Renal cortical epithelial cell (primary cell): Measurements from ENCODE around the gene GPS1. TPM values are rescaled to one million over a fixed set of nuclear protein-coding genes. Genes with fewer than 3 reads are reported as not detected.
"Not testable (repeated sequence)": the region's sequence is repeated elsewhere in the genome, so short reads cannot be mapped to it uniquely, and the experiment has no call there.

ENCODE experiments used
- DNase-seq: peaks from one replicate; pipeline ENCODE4 v3.0.0-alpha.2; 2011; ENCODE audit warnings: low read depth
- total RNA-seq: library from RNA; depleted of rRNA; stranded (reverse); fragments of >200 nt; gene quantifications from 2 replicates; pipeline ENCODE4 v1.2.3, GENCODE V29; 2014

The GPS1 gene
- total RNA-seq, 1 donor from 2014 or later, result 119 TPM

GRCh38 chr17:82028966-82029365 is 22.7 kb upstream of the GPS1 start:
- no peak for DNase-seq

DNA sequence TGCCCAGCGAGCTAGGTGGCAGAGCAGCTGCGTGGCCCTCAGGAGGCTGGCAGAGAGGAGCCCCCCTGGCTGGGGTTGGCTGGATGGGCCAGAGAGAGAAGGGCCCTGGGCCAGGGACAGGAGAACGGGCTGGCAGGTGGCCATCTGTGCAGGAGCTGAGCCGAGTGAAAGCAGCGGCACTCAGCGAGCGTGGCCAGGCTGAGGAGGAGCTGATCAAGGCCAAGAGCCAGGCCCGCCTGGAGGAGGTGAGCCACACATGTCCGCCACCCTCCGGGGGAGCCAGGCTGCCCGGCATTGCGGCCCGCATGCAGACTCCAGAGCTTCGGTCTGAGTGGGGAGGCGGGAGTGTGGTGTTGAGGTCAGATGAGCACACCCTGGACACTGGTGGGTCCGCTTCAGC is 22.3 kb upstream of the GPS1 start:
- no peak for DNase-seq

DNA sequence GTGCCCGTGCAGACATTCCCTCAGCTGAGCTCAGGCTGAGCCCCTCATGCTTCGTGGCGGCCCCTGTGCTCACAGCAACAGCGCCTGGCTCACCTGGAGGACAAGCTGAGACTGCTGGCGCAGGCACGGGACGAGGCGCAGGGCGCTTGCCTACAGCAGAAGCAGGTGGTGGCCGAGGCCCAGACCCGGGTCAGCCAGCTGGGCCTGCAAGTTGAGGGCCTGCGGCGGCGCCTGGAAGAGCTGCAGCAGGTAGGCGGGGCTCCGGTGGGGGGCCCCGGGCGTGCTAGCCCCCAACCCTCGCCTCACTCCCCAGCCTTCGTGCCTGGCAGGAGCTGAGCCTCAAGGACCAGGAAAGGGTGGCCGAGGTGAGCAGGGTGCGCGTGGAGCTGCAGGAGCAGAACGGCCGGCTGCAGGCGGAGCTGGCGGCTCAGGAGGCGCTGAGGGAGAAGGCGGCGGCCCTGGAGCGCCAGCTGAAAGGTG is 21.7 kb upstream of the GPS1 start:
- DNase-seq, result no peak

GRCh38 chr17:82030470-82031302 is 21.0 kb upstream of the GPS1 start:
- DNase-seq, result peak; percentile 57

DNA sequence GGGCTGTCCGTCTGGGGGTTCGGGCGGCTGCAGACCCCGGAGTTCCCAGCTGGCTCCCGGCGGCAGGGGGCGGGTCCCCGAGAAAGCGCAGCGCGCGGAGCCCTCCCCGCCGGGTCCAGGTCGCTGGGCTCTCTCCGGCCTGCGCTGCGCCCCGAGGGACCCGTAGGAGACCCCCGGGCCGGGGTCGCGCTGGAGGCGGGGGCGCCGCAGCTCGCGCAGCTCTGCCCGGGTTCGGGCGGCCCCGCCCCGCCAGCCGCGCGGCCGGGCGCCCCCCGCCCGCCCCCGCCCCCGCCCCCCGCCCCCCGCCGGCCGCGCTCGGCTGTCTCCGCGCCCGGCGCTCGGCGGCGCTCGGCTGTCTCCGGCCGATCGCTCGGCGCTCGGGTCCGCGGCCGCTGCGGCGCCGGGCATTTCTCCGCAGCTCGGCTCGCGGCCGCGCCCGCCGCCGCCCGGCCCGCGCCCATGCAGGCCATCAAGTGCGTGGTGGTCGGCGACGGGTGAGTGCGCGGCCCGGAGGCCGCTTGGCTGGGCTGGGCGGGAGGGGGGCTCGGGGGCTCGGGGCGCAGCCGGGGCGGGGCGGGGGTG is 20.3 kb upstream of the GPS1 start, which contains the start of gene RAC3:
RAC3 (plus strand) TSS at position 376 of the 582 bp plus-strand sequence; CDS start at position 460, 84 bp downstream.
- no peak for DNase-seq

GRCh38 chr17:82031885-82032627 is 19.6 kb upstream of the GPS1 start:
- no peak for DNase-seq

DNA sequence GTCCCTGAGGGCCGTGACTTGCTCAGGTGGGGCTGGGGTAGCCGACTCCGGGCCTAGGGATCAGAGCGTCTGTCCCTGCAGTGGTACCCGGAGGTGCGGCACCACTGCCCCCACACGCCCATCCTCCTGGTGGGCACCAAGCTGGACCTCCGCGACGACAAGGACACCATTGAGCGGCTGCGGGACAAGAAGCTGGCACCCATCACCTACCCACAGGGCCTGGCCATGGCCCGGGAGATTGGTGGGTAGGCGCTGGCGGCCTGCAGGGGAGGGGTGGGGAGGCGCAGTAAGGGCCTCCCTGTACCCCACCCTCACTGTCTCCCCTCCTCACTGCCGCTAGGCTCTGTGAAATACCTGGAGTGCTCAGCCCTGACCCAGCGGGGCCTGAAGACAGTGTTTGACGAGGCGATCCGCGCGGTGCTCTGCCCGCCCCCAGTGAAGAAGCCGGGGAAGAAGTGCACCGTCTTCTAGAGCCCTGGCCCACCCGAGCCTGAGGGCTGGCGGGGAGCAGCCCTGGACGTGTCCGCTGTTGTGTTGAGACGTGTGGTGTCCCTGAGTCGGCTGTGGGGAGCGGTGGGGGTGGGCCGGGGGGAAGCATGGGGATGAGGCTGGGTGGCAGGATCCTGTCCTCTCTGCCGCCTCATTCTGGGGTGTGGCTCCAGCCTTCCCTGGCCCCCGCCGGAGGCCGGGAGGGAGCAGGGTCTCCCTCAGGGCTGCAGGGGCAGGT is 18.2 kb upstream of the GPS1 start:
- DNase-seq, result no peak

- no peak for DNase-seq
Observed at GRCh38 chr17:82034371-82035011, 17.2 kb upstream of the GPS1 start.

GRCh38 chr17:82035488-82035887 is 16.2 kb upstream of the GPS1 start:
- DNase-seq, result no peak

DNA sequence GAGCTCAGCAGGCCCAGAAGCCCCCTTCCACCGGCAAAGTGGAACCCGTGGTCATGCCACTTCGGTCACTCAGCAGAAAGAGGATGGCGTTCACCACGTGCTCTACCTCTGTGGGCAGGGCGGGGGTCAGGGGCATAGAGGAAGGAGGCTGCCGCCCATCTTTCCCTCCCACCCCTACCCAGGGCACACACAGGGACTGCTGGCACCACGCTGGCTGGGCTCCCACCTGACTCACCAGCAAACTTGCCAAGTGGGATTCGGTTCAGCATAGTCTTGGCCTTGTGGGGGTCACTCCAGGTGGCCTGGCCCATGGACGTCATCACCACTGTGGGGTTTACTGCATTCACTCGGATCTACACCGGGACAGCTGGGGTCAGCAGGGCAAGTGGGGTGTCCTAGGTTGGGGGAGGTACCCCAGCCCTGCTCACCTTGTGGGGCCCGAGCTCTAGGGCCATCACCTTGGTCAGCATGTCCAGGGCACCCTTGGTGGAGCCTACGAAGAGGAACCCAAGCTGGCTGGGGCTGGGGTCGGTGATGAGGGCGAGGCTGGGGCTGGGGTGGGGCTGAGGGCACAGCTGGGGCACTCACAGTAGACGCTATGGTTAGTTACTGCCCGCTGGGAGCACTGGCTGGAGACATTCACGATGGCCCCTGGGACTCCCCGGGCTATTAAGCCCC is 15.6 kb upstream of the GPS1 start:
- no peak for DNase-seq

- DNase-seq, result no peak
Observed at GRCh38 chr17:82036634-82037091, 15.0 kb upstream of the GPS1 start.

- peak; percentile 83 for DNase-seq
Observed at GRCh38 chr17:82037092-82037888, 14.4 kb upstream of the GPS1 start, which contains the start of gene DCXR. Gene DCXR, minus strand, starts transcription at chr17:82037697. Its CDS starts 15 bp downstream, at chr17:82037682.

DNA sequence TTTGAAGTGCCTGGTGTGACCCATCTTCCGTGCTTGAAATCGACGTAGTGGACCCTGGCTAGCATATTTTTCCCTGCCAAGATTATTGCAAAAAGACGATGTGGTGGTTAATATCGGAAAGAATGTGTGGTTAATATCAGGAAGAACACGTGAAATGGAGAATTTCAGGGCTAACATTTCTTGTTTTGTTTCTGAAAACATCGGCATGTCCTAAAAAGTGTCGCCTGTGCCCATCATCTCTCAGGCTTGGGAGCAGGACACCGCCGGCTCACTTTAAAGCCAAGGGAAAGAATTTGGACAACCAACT is 13.9 kb upstream of the GPS1 start:
- no peak for DNase-seq

DNA sequence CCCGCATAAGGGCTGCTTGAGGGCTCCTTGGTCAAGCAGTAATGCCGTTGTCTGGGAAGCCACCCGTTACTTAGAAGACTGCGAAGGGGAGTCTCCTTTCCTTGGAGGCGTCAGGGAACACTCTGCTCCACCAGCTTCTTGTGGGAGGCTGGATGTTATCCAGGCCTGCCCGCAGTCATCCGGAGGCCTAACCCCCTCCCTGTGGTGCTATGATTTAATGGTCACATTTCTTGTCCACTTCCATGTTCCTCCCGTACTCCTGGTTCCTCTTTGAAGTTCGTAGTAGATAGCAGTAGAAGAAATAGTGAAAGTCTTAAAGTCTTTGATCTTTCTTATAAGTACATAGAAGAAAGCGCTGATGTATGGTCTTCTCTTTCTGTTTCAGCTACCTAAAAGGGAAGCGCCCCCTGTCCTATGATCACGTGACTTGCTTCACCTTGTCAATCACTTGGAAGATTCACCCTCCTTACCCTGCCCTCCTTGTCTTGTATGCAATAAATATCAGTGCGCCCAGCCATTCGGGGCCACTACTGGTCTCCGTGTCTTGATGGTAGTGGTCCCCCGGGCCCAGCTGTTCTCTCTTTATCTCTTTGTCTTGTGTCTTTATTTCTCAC is 12.8 kb upstream of the GPS1 start:
- not testable (repeated sequence) for DNase-seq

DNA sequence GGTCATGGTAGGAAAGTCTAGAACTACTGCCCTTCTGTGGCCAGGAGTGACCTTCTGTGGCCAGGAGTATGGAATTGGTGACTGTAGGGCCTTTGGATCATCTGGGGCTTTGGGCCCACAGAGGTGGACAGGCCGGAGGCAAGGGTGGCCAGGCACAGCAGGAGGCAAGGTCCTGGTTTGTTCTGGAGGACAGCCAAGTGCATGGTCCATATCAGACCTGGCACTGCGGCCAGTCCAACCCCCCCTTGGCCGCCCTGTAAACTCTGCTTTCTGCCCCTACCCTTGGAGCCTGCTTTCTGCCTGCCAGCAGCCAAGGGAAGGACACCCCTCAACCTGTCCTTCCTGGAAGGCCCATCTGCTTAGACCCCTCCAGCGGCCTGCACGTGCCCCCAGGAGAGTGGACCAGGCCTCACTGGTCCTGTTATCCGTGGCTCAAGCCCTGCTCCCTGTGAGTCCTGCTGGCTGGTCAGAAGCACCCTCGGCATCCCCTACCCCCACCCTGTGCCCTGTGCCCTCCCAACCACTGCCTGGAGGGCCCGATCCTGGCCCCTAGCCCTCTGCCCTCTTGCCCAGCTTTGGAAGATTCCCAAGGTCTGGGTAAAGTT is 11.9 kb upstream of the GPS1 start:
- DNase-seq, result no peak

- peak; percentile 37 for DNase-seq
Observed at GRCh38 chr17:82041144-82041814, 10.4 kb upstream of the GPS1 start.

- no peak for DNase-seq
Observed at GRCh38 chr17:82042649-82043048, 9.0 kb upstream of the GPS1 start.

DNA sequence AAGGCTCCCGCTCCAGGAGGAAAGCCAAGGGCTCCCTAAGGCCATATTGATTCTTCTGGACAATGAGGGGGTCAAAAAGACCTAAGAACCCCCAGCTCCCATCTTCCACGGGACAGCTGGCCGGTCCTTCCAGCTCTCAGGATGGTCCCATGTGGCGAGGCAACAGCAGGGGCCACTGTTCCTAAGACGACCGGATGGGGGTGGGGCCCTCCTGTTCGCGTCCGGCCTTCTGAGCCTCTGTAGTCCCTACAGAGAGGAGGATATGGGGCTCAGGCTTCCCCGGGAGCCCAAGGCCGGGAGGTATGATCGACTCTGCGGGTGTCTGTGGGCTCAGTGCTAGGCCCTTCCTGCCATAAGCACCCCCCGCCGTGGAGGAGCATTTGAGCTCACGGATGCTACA is 8.2 kb upstream of the GPS1 start:
- DNase-seq, result no peak
